Trophoblast cell (in vitro differentiated cells and primary cell): ENCODE data around the gene KLK1.

Source experiments
- DNase-seq, 2 donors: peaks; one replicate each; pipeline ENCODE4 v3.0.0-alpha.2; 2016
- H2AFZ ChIP-seq: 2 replicates; pipeline ENCODE4 v1.6.1; 2013; ENCODE audit warnings: low read length, moderate library complexity, mild to moderate bottlenecking; ENCODE audit not compliant: insufficient read depth, poor library complexity
- H2AK5ac ChIP-seq: 2 replicates; pipeline ENCODE4 v1.6.1; 2013; ENCODE audit warnings: mild to moderate bottlenecking, low read length
- H2BK120ac ChIP-seq: 2 replicates; pipeline ENCODE4 v1.6.1; 2013; ENCODE audit warnings: low read length, mild to moderate bottlenecking, moderate library complexity; ENCODE audit not compliant: insufficient read depth, poor library complexity
- H2BK12ac ChIP-seq: 2 replicates; pipeline ENCODE4 v1.6.1; 2013; ENCODE audit warnings: mild to moderate bottlenecking, low read length, moderate library complexity
- H2BK5ac ChIP-seq: 2 replicates; pipeline ENCODE4 v1.6.1; 2013; ENCODE audit warnings: low read length, low read depth, moderate library complexity, mild to moderate bottlenecking; ENCODE audit not compliant: poor library complexity
- H3K14ac ChIP-seq: 2 replicates; pipeline ENCODE4 v1.6.1; 2013; ENCODE audit warnings: mild to moderate bottlenecking, low read length
- H3K18ac ChIP-seq: 2 replicates; pipeline ENCODE4 v1.6.1; 2013; ENCODE audit warnings: mild to moderate bottlenecking, low read length
- H3K23ac ChIP-seq: 2 replicates; pipeline ENCODE4 v1.6.1; 2013; ENCODE audit warnings: low read length
- H3K27ac ChIP-seq: 2 replicates; pipeline ENCODE4 v1.5.1; 2013; ENCODE audit warnings: low read depth, mild to moderate bottlenecking, inconsistent platforms, low read length, moderate library complexity
- H3K27me3 ChIP-seq: 2 replicates; pipeline ENCODE4 v1.6.1; 2013; ENCODE audit warnings: inconsistent platforms, mild to moderate bottlenecking, low read length, moderate library complexity; ENCODE audit not compliant: insufficient read depth
- H3K36me3 ChIP-seq, 2 experiments: 1 replicate in 1 of 2; 2 replicates in 1 of 2; pipeline ENCODE4 v1.6.1; 2013; ENCODE audit warnings: low read length in 2 of 2, mild to moderate bottlenecking in 2 of 2, moderate library complexity in 1 of 2; ENCODE audit not compliant: insufficient read depth in 2 of 2, control insufficient read depth in 1 of 2
- H3K4ac ChIP-seq: 2 replicates; pipeline ENCODE4 v1.6.1; 2013; ENCODE audit warnings: low read depth, mild to moderate bottlenecking, low read length, moderate library complexity
- H3K4me1 ChIP-seq, 2 experiments: 1 replicate in 1 of 2; 2 replicates in 1 of 2; pipeline ENCODE4 v1.6.1; 2013; ENCODE audit warnings: low read length in 2 of 2, mild to moderate bottlenecking in 2 of 2, moderate library complexity in 1 of 2; ENCODE audit not compliant: insufficient read depth in 2 of 2, control insufficient read depth in 1 of 2
- H3K4me2 ChIP-seq: 2 replicates; pipeline ENCODE4 v1.6.1; 2013; ENCODE audit warnings: inconsistent platforms, mild to moderate bottlenecking, low read length, moderate library complexity
- H3K4me3 ChIP-seq: 2 replicates; pipeline ENCODE4 v1.5.1; 2013; ENCODE audit warnings: mild to moderate bottlenecking, low read depth, low read length, inconsistent platforms
- H3K79me1 ChIP-seq: one replicate; pipeline ENCODE4 v1.6.1; 2013; ENCODE audit warnings: low read length
- H3K79me2 ChIP-seq: 2 replicates; pipeline ENCODE4 v1.6.1; 2013; ENCODE audit warnings: low read length, mild to moderate bottlenecking; ENCODE audit not compliant: control insufficient read depth, insufficient read depth, poor library complexity
- H3K9ac ChIP-seq: 2 replicates; pipeline ENCODE4 v1.6.1; 2013; ENCODE audit warnings: mild to moderate bottlenecking, low read length
- H3K9me3 ChIP-seq: 2 replicates; pipeline ENCODE4 v1.6.1; 2013; ENCODE audit warnings: low read depth, mild to moderate bottlenecking, control low read depth, inconsistent platforms, low read length; ENCODE audit not compliant: insufficient read depth
- H4K12ac ChIP-seq: 2 replicates; pipeline ENCODE4 v1.6.1; 2013; ENCODE audit warnings: low read depth, mild to moderate bottlenecking, low read length, moderate library complexity
- H4K8ac ChIP-seq: 2 replicates; pipeline ENCODE4 v1.6.1; 2013; ENCODE audit warnings: low read depth, mild to moderate bottlenecking, low read length, moderate library complexity
- H4K91ac ChIP-seq: one replicate; pipeline ENCODE4 v1.6.1; 2013; ENCODE audit warnings: low read depth, mild to moderate bottlenecking, low read length, moderate library complexity
- WGBS: extraction: QIAGEN DNeasy Blood & Tissue Kit; methylation state at CpG from one replicate; pipeline ENCODE4 v1.1.7; 2013; ENCODE audit warnings: missing lambda C conversion rate; ENCODE audit not compliant: insufficient read length, insufficient coverage; ENCODE audit errors: extremely low coverage; 5-methylcytosine and 5-hydroxymethylcytosine counted together

The KLK1 gene

DNA sequence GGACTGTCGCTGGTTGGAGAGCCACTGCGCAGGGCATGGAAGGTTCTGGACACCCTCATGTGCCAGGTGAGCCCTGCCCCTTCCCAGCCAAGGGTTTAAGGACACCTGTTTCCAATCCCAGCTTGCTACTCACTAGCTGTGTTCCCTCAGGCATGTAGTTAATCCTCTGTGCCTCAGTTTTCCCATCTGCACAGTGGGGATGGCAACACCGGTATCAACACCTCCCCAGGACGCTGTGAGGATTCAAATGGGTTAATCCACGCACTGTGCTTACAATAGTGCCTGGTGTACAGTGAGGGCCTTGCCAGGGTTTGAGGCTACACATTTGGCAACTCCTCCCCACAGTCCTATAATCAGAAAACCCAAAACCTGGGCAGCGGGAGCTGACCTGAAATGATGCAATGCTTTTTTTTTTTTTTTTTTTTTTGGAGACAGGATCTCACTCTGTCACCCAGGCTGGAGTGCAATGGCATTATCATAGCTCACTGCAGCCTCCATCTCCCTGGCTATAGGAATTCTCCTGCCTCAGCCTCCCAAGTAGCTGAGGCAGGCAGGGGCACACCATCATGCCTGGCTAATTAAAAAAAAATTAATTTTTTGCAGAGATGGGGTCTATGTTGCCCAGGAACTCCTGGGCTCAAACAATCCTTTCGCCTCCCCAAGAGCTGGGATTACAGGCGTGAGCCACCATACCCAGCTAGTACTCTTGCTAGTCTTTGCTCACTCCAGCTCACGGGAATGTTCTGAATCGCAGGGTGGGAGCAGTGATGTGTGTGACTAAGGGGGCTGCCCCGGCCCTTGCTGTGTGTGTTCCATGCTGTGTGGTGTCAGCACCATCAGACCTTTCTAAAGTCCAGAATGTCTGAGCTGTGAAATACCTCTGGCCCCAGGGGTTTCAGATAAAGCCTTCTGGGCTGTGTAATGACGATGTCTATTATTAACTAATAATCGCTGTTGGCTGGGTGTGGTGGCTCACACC, 31.0 kb downstream of the KLK1 start:
- no CpG with 5 or more reads among the region's 13 CpGs for WGBS
- no peak overlapping the region for H2BK12ac ChIP-seq
- no peak overlapping the region for H3K18ac ChIP-seq
- H3K79me2 ChIP-seq: no peaks in the 10 kb centered on the region
- no peak overlapping the region for H3K14ac ChIP-seq
- no peak overlapping the region for H2BK120ac ChIP-seq
- no peak overlapping the region for H3K4me3 ChIP-seq
- H3K27me3 ChIP-seq: no peaks in the 10 kb centered on the region
- no peak overlapping the region for H3K27ac ChIP-seq
- no peak overlapping the region for H2AFZ ChIP-seq
- no peak overlapping the region for H2AK5ac ChIP-seq
- no peak overlapping the region for H3K23ac ChIP-seq
- H3K79me1 ChIP-seq: no peaks in the 10 kb centered on the region
- H4K91ac ChIP-seq: no peak overlapping the region
- H3K9me3 ChIP-seq: no peaks in the 10 kb centered on the region
- no peak overlapping the region for H2BK5ac ChIP-seq
- DNase-seq: no peak
- peaks cover 19% of the 10 kb centered on the region in 2 experiments for H3K36me3 ChIP-seq
- H3K4ac ChIP-seq: no peak overlapping the region
- no peak overlapping the region for H4K12ac ChIP-seq
- no peaks in the 10 kb centered on the region for H3K4me1 ChIP-seq
- no peak overlapping the region for H3K9ac ChIP-seq
- no peak overlapping the region for H3K4me2 ChIP-seq
- no peak overlapping the region for H4K8ac ChIP-seq

DNA sequence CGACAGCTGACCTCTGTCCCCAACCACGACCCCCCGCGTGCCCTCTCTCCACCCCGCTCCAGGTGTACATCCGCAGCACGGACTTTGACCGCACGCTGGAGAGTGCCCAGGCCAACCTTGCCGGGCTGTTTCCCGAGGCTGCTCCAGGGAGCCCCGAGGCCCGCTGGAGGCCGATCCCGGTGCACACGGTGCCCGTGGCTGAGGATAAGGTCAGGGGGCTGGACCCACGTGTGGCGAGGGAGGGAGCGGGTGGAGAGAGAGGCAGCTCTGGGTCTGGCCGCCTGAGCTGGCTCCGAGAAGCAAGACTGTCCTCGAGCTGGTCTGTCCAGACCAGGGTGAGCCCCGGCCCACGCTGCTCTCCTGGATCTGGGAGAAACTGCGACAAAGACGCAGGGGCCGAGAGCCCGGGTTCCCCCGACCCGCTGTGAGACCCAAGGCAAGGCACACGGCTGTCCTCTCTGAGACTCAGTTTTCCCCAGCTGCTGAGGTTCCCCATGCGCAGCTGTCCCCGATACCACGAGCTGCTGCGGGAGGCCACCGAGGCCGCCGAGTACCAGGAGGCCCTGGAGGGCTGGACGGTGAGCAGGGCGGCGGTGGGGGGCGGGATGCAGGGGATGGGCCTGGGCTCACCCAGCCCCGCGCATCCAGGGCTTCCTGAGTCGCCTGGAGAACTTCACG, 31.9 kb downstream of the KLK1 start:
- Histone ChIP-seq H3K36me3 (peaks cover 11% of the 10 kb centered on the region in 2 experiments), H3K4ac (no peak overlapping the region), H3K4me1 (no peaks in the 10 kb centered on the region), H4K8ac (no peak overlapping the region), H3K27me3 (no peaks in the 10 kb centered on the region), H3K4me3 (no peak overlapping the region), H4K12ac (no peak overlapping the region), H2AFZ (no peak overlapping the region), H3K4me2 (no peak overlapping the region), H2BK5ac (no peak overlapping the region), H3K79me2 (no peaks in the 10 kb centered on the region), H4K91ac (no peak overlapping the region), H3K18ac (no peak overlapping the region), H3K9me3 (no peaks in the 10 kb centered on the region), H3K79me1 (no peaks in the 10 kb centered on the region), H3K27ac (no peak overlapping the region), H2BK12ac (no peak overlapping the region), H3K14ac (no peak overlapping the region), H2BK120ac (no peak overlapping the region), H2AK5ac (no peak overlapping the region), H3K23ac (no peak overlapping the region), H3K9ac (no peak overlapping the region)
- WGBS: no CpG with 5 or more reads among the region's 47 CpGs
- no peak for DNase-seq

DNA sequence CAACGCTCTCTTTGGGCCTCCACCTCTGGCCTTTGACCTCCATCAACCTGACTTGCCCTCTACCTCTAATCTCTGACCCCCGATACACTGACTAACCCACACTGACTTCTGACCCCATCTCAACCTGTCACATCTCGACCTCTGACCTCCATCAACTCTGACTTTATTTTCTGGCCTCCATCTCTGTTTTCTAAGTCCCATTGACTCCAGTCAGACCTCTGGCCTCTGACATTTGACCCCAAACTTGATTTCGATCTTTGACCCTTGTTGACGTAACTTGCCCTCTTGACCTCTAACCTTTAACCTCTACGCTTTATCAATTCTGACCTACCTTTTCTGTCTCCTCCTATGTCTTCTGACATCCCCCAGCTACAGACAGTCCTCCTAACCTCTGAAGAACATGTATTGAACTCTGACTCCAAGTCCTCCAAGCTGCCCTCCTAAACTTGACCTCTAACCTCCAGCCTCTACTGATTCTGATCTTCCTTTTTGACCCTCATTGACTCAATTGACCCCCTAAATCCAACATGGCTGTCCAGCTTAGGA, 32.6 kb downstream of the KLK1 start:
- WGBS: no CpG with 5 or more reads among the region's 6 CpGs
- Histone ChIP-seq H2AFZ (no peak overlapping the region), H3K23ac (no peak overlapping the region), H3K36me3 (peaks cover 4 to 5% of the 10 kb centered on the region in 2 experiments), H4K91ac (no peak overlapping the region), H3K4ac (no peak overlapping the region), H4K12ac (no peak overlapping the region), H3K14ac (no peak overlapping the region), H2AK5ac (no peak overlapping the region), H2BK5ac (no peak overlapping the region), H3K4me1 (no peaks in the 10 kb centered on the region), H4K8ac (no peak overlapping the region), H2BK120ac (no peak overlapping the region), H3K18ac (no peak overlapping the region), H2BK12ac (no peak overlapping the region), H3K9ac (no peak overlapping the region), H3K79me1 (no peaks in the 10 kb centered on the region), H3K4me2 (no peak overlapping the region), H3K27ac (no peak overlapping the region), H3K79me2 (no peaks in the 10 kb centered on the region), H3K9me3 (no peaks in the 10 kb centered on the region), H3K4me3 (no peak overlapping the region), H3K27me3 (no peaks in the 10 kb centered on the region)
- DNase-seq: no peak

DNA sequence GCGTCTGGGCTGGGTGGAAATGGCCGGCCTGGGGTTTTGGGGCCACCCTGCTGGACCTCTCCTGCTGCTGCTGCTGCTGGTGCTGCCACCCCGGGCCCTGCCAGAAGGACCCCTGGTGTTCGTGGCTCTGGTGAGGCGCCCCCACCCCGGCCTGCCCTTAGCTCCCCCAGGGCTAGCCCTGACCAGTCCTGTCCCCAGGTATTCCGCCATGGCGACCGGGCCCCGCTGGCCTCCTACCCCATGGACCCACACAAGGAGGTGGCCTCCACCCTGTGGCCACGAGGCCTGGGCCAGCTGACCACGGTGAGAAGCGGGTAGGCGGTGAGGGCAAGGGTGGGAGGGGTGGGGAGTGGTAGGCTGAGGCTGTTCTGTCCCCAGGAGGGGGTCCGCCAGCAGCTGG, 33.2 kb downstream of the KLK1 start, which contains the start of gene ACP4:
Gene ACP4 (plus strand): TSS at position 20 of the 400 bp plus-strand sequence. CDS start 0 bp downstream, at position 20.
- Histone ChIP-seq H3K9ac (no peak within 1 kb of the TSS), H3K79me2 (no peaks in the 10 kb centered on the region), H3K14ac (no peak within 1 kb of the TSS), H3K4me1 (no peaks in the 10 kb centered on the region), H3K23ac (no peak within 1 kb of the TSS), H3K4me2 (no peak within 1 kb of the TSS), H4K91ac (no peak within 1 kb of the TSS), H3K4me3 (no peak within 1 kb of the TSS), H3K4ac (no peak within 1 kb of the TSS), H3K79me1 (no peaks in the 10 kb centered on the region), H2BK120ac (no peak within 1 kb of the TSS), H2BK12ac (no peak within 1 kb of the TSS), H2AK5ac (no peak within 1 kb of the TSS), H4K12ac (no peak within 1 kb of the TSS), H3K18ac (no peak within 1 kb of the TSS), H3K27me3 (no peaks in the 10 kb centered on the region), H2BK5ac (no peak within 1 kb of the TSS), H4K8ac (no peak within 1 kb of the TSS), H2AFZ (no peak within 1 kb of the TSS), H3K27ac (no peak within 1 kb of the TSS), H3K9me3 (no peaks in the 10 kb centered on the region), H3K36me3 (peaks cover 0 to 2% of the 10 kb centered on the region in 2 experiments)
- WGBS: no CpG with 5 or more reads among the region's 15 CpGs
- no peak for DNase-seq
